Uterus (tissue), 2 donors: ENCODE results near the gene TBL1X.

ENCODE experiments used
- CTCF ChIP-seq, 4 experiments: fragments of 200-600 bp in 2 of 4; fragments of 450-650 bp in 2 of 4; sonication (generic) in 2 of 4; IDR thresholded peaks; one replicate each; pipeline ENCODE4 v1.5.1; 2016 to 2019; ENCODE audit warnings: antibody characterized with exemption in 4 of 4, mild to moderate bottlenecking in 2 of 4, moderate library complexity in 1 of 4
- POLR2A ChIP-seq, 2 donors: fragments of 450-650 bp; IDR thresholded peaks; one replicate each; pipeline ENCODE4 v1.6.1; 2016; ENCODE audit warnings: antibody characterized with exemption in 2 of 2, mild to moderate bottlenecking in 1 of 2, moderate library complexity in 1 of 2

- TF ChIP-seq POLR2A (IDR thresholded peaks at IDR 0.05) (no peak), CTCF (IDR thresholded peaks at IDR 0.05) (no peak)
Measured at GRCh38 chrX:9683350-9683749, 218.5 kb downstream of the TBL1X start.
